Effector memory CD8-positive, alpha-beta T cell (primary cell): Measurements from ENCODE around the gene SSR1.
"Not testable (repeated sequence)": the region's sequence is repeated elsewhere in the genome, so short reads cannot be mapped to it uniquely, and the experiment has no call there.

ENCODE experiments used
- ATAC-seq: fragments of 150-1000 bp; cut with Tn5 transposase; replicated peaks from 2 replicates; pipeline ENCODE4 v1.10.0; 2021; ENCODE audit warnings: mild to moderate bottlenecking, moderate library complexity
- DNase-seq, 3 experiments: peaks; one replicate each; pipeline ENCODE4 v3.0.0; 2021
- H3K27ac Mint-ChIP-seq, 2 donors: one replicate each; pipeline ENCODE4 v1.8.0; 2022; ENCODE audit warnings: mild to moderate bottlenecking in 2 of 2, mixed read lengths in 2 of 2, moderate library complexity in 2 of 2
- H3K27me3 Mint-ChIP-seq, 2 donors: one replicate each; pipeline ENCODE4 v1.8.0; 2022; ENCODE audit warnings: mixed read lengths in 2 of 2
- H3K36me3 Mint-ChIP-seq: one replicate; pipeline ENCODE4 v1.8.0; 2022; ENCODE audit warnings: mild to moderate bottlenecking, moderate library complexity, mixed read lengths; ENCODE audit not compliant: insufficient read depth
- H3K4me1 Mint-ChIP-seq, 2 donors: one replicate each; pipeline ENCODE4 v1.8.0; 2022; ENCODE audit warnings: low read depth in 2 of 2, mixed read lengths in 2 of 2
- H3K4me3 Mint-ChIP-seq, 2 donors: one replicate each; pipeline ENCODE4 v1.8.0; 2022; ENCODE audit warnings: mild to moderate bottlenecking in 2 of 2, mixed read lengths in 2 of 2, moderate library complexity in 2 of 2
- H3K9me3 Mint-ChIP-seq, 2 donors: one replicate each; pipeline ENCODE4 v1.8.0; 2022; ENCODE audit warnings: mixed read lengths in 2 of 2

SSR1 gene

GRCh38 chr6:7285416-7285815, 27.6 kb downstream of the SSR1 start:
- peak overlapping the region in 1 of 2 donors; percentile 10 for H3K27ac Mint-ChIP-seq
- no peaks in the 10 kb centered on the region for H3K27me3 Mint-ChIP-seq
- H3K36me3 Mint-ChIP-seq: peaks cover 47% of the 10 kb centered on the region
- H3K9me3 Mint-ChIP-seq: no peaks in the 10 kb centered on the region
- no peak overlapping the region for H3K4me3 Mint-ChIP-seq
- peaks cover 9 to 12% of the 10 kb centered on the region in 2 donors for H3K4me1 Mint-ChIP-seq
- ATAC-seq: no peak
- no peak for DNase-seq

- DNase-seq: no peak
- no peak for ATAC-seq
- Mint-ChIP-seq H3K27me3 (no peaks in the 10 kb centered on the region), H3K9me3 (no peaks in the 10 kb centered on the region), H3K27ac (peak overlapping the region in 1 of 2 donors; percentile 59), H3K4me1 (peaks cover 7 to 10% of the 10 kb centered on the region in 2 donors), H3K4me3 (no peak overlapping the region), H3K36me3 (peaks cover 30% of the 10 kb centered on the region)
Observed at GRCh38 chr6:7283676-7284075, 29.3 kb downstream of the SSR1 start.

GRCh38 chr6:7282097-7282906, 30.7 kb downstream of the SSR1 start:
- Mint-ChIP-seq H3K27me3 (no peaks in the 10 kb centered on the region), H3K9me3 (no peaks in the 10 kb centered on the region), H3K27ac (peak overlapping the region; percentile 59 to 72), H3K4me3 (peak overlapping the region in 1 of 2 donors; percentile 45), H3K4me1 (peaks cover 7 to 10% of the 10 kb centered on the region in 2 donors), H3K36me3 (peaks cover 17% of the 10 kb centered on the region)
- no peak for DNase-seq
- ATAC-seq: no peak

GRCh38 chr6:7276199-7276524, 36.8 kb downstream of the SSR1 start:
- no peak for DNase-seq
- no peaks in the 10 kb centered on the region for H3K36me3 Mint-ChIP-seq
- no peak overlapping the region for H3K27ac Mint-ChIP-seq
- H3K4me1 Mint-ChIP-seq: peaks cover 6 to 7% of the 10 kb centered on the region in 2 donors
- no peak overlapping the region for H3K4me3 Mint-ChIP-seq
- peaks cover 3 to 10% of the 10 kb centered on the region in 2 donors for H3K27me3 Mint-ChIP-seq
- no peaks in the 10 kb centered on the region for H3K9me3 Mint-ChIP-seq
- ATAC-seq: no peak

- H3K4me1 Mint-ChIP-seq, ATAC-seq, H3K4me3 Mint-ChIP-seq, H3K27ac Mint-ChIP-seq, H3K9me3 Mint-ChIP-seq, H3K36me3 Mint-ChIP-seq, DNase-seq: not testable (repeated sequence)
- H3K27me3 Mint-ChIP-seq: peaks cover 18 to 27% of the 10 kb centered on the region in 2 donors
Observed at GRCh38 chr6:7274525-7274924, 38.5 kb downstream of the SSR1 start.

GRCh38 chr6:7273709-7274108, 39.3 kb downstream of the SSR1 start:
- peak overlapping the region in 1 of 2 donors; percentile 21 for H3K27ac Mint-ChIP-seq
- H3K27me3 Mint-ChIP-seq: peaks cover 21 to 30% of the 10 kb centered on the region in 2 donors
- peaks cover 5 to 6% of the 10 kb centered on the region in 2 donors for H3K4me1 Mint-ChIP-seq
- no peaks in the 10 kb centered on the region for H3K36me3 Mint-ChIP-seq
- H3K4me3 Mint-ChIP-seq: no peak overlapping the region
- ATAC-seq: no peak
- H3K9me3 Mint-ChIP-seq: no peaks in the 10 kb centered on the region
- no peak for DNase-seq

- Mint-ChIP-seq H3K27me3 (peaks cover 21 to 39% of the 10 kb centered on the region in 2 donors), H3K9me3 (no peaks in the 10 kb centered on the region), H3K27ac (no peak overlapping the region), H3K4me1 (peaks cover 5 to 6% of the 10 kb centered on the region in 2 donors), H3K4me3 (no peak overlapping the region), H3K36me3 (no peaks in the 10 kb centered on the region)
- ATAC-seq (no peak), DNase-seq (no peak)
Observed at GRCh38 chr6:7271205-7271534, 41.8 kb downstream of the SSR1 start.

GRCh38 chr6:7270320-7271204, 42.4 kb downstream of the SSR1 start:
- H3K36me3 Mint-ChIP-seq: no peaks in the 10 kb centered on the region
- H3K4me3 Mint-ChIP-seq: no peak overlapping the region
- H3K9me3 Mint-ChIP-seq: no peaks in the 10 kb centered on the region
- peaks cover 21 to 39% of the 10 kb centered on the region in 2 donors for H3K27me3 Mint-ChIP-seq
- ATAC-seq (no peak), DNase-seq (no peak)
- H3K4me1 Mint-ChIP-seq: peaks cover under 1% of the 10 kb centered on the region in 2 donors
- H3K27ac Mint-ChIP-seq: no peak overlapping the region

- no peak for ATAC-seq
- Mint-ChIP-seq H3K4me1 (no peaks in the 10 kb centered on the region), H3K36me3 (no peaks in the 10 kb centered on the region), H3K4me3 (no peak overlapping the region), H3K9me3 (no peaks in the 10 kb centered on the region), H3K27me3 (peaks cover 21 to 39% of the 10 kb centered on the region in 2 donors), H3K27ac (no peak overlapping the region)
- DNase-seq: no peak
Observed at GRCh38 chr6:7269816-7270215, 43.2 kb downstream of the SSR1 start.

- peaks cover 21 to 39% of the 10 kb centered on the region in 2 donors for H3K27me3 Mint-ChIP-seq
- H3K27ac Mint-ChIP-seq: no peak overlapping the region
- no peak for ATAC-seq
Observed at GRCh38 chr6:7268816-7269555, 44.0 kb downstream of the SSR1 start.

GRCh38 chr6:7268362-7268761, 44.6 kb downstream of the SSR1 start:
- H3K36me3 Mint-ChIP-seq: no peaks in the 10 kb centered on the region
- peaks cover 21 to 33% of the 10 kb centered on the region in 2 donors for H3K27me3 Mint-ChIP-seq
- DNase-seq (no peak), ATAC-seq (no peak)
- no peak overlapping the region for H3K27ac Mint-ChIP-seq
- no peak overlapping the region for H3K4me3 Mint-ChIP-seq
- H3K4me1 Mint-ChIP-seq: no peaks in the 10 kb centered on the region
- H3K9me3 Mint-ChIP-seq: no peaks in the 10 kb centered on the region

More at GRCh38 chr6:7268816-7269555, 44.0 kb downstream of the SSR1 start:
- H3K9me3 Mint-ChIP-seq: no peaks in the 10 kb centered on the region
- no peak overlapping the region for H3K4me3 Mint-ChIP-seq
- DNase-seq: no peak
- no peaks in the 10 kb centered on the region for H3K36me3 Mint-ChIP-seq
- no peaks in the 10 kb centered on the region for H3K4me1 Mint-ChIP-seq

GRCh38 chr6:7267466-7268091, 45.4 kb downstream of the SSR1 start:
- no peak for DNase-seq

GRCh38 chr6:7267071-7267465, 45.9 kb downstream of the SSR1 start:
- Mint-ChIP-seq H3K27ac (no peak overlapping the region), H3K9me3 (no peaks in the 10 kb centered on the region), H3K4me1 (peaks cover 0 to 4% of the 10 kb centered on the region in 2 donors), H3K36me3 (peaks cover 2% of the 10 kb centered on the region), H3K27me3 (peaks cover 26 to 38% of the 10 kb centered on the region in 2 donors), H3K4me3 (no peak overlapping the region)
- ATAC-seq: no peak
- DNase-seq: no peak

More at GRCh38 chr6:7267466-7268091, 45.4 kb downstream of the SSR1 start:
- H3K4me1 Mint-ChIP-seq: no peaks in the 10 kb centered on the region
- peaks cover 21 to 33% of the 10 kb centered on the region in 2 donors for H3K27me3 Mint-ChIP-seq
- no peak for ATAC-seq
- no peaks in the 10 kb centered on the region for H3K9me3 Mint-ChIP-seq
- H3K27ac Mint-ChIP-seq: no peak overlapping the region
- no peak overlapping the region for H3K4me3 Mint-ChIP-seq
- H3K36me3 Mint-ChIP-seq: no peaks in the 10 kb centered on the region
